Progenitor cell of endocrine pancreas (in vitro differentiated cells): ENCODE results near the gene RASA3. TPM values are rescaled to one million over a fixed set of nuclear protein-coding genes. Genes with fewer than 3 reads are reported as not detected.
"Not testable (repeated sequence)": the region's sequence is repeated elsewhere in the genome, so short reads cannot be mapped to it uniquely, and the experiment has no call there.

Experiments
- DNase-seq: peaks from one replicate; pipeline ENCODE4 v3.0.0; 2021; ENCODE audit warnings: low spot score; ENCODE audit not compliant: unreplicated experiment
- H3K27ac Mint-ChIP-seq: 2 replicates; pipeline ENCODE4 v1.8.0; 2021; ENCODE audit warnings: mild to moderate bottlenecking, moderate library complexity, mixed read lengths
- H3K27me3 Mint-ChIP-seq: 2 replicates; pipeline ENCODE4 v1.8.0; 2021; ENCODE audit warnings: mixed read lengths
- H3K36me3 Mint-ChIP-seq: 2 replicates; pipeline ENCODE4 v1.8.0; 2022; ENCODE audit warnings: mixed read lengths; ENCODE audit not compliant: insufficient read depth
- H3K4me1 Mint-ChIP-seq: 2 replicates; pipeline ENCODE4 v1.8.0; 2021; ENCODE audit warnings: low read depth, mixed read lengths
- H3K4me3 Mint-ChIP-seq: 2 replicates; pipeline ENCODE4 v1.8.0; 2021; ENCODE audit warnings: low read depth, mild to moderate bottlenecking, moderate library complexity, mixed read lengths
- H3K9me3 Mint-ChIP-seq: 2 replicates; pipeline ENCODE4 v1.8.0; 2021; ENCODE audit warnings: low read depth, mixed read lengths
- CTCF ChIP-seq: fragments of 200-600 bp; sonication (generic); IDR thresholded peaks from one replicate; pipeline ENCODE4 v1.5.0; 2021; ENCODE audit warnings: antibody characterized with exemption, mild to moderate bottlenecking; ENCODE audit not compliant: unreplicated experiment
- total RNA-seq: library from RNA; stranded (reverse); gene quantifications from 2 replicates; pipeline ENCODE4 v1.2.1, GENCODE V29; 2021

Gene RASA3
- total RNA-seq, 1 donor from 2014 or later: 6.3 TPM

- peak overlapping the region; percentile 94 for H3K27ac Mint-ChIP-seq
- H3K4me3 Mint-ChIP-seq: no peak overlapping the region
- peaks cover 2% of the 10 kb centered on the region for H3K27me3 Mint-ChIP-seq
- H3K36me3 Mint-ChIP-seq: no peaks in the 10 kb centered on the region
- no peak for TF ChIP-seq CTCF
- DNase-seq: no peak
- no peaks in the 10 kb centered on the region for H3K9me3 Mint-ChIP-seq
- peaks cover 25% of the 10 kb centered on the region for H3K4me1 Mint-ChIP-seq
Observed at GRCh38 chr13:114118086-114118485, 14.3 kb downstream of the RASA3 start.

- not testable (repeated sequence) for H3K4me3 Mint-ChIP-seq, H3K27me3 Mint-ChIP-seq, H3K27ac Mint-ChIP-seq, H3K9me3 Mint-ChIP-seq, DNase-seq, H3K36me3 Mint-ChIP-seq
- H3K4me1 Mint-ChIP-seq: peaks cover 28% of the 10 kb centered on the region
Observed at GRCh38 chr13:114117341-114117874, 15.0 kb downstream of the RASA3 start.

GRCh38 chr13:114116734-114117133, 15.7 kb downstream of the RASA3 start:
- H3K36me3 Mint-ChIP-seq: no peaks in the 10 kb centered on the region
- no peak overlapping the region for H3K4me3 Mint-ChIP-seq
- no peak for TF ChIP-seq CTCF
- H3K9me3 Mint-ChIP-seq: no peaks in the 10 kb centered on the region
- no peak for DNase-seq
- H3K27ac Mint-ChIP-seq: no peak overlapping the region
- H3K27me3 Mint-ChIP-seq: peaks cover 4% of the 10 kb centered on the region
- peaks cover 33% of the 10 kb centered on the region for H3K4me1 Mint-ChIP-seq

GRCh38 chr13:114115796-114116195, 16.6 kb downstream of the RASA3 start:
- Mint-ChIP-seq H3K27me3 (peaks cover 4% of the 10 kb centered on the region), H3K36me3 (no peaks in the 10 kb centered on the region), H3K4me3 (no peak overlapping the region), H3K4me1 (peaks cover 29% of the 10 kb centered on the region), H3K9me3 (no peaks in the 10 kb centered on the region), H3K27ac (no peak overlapping the region)
- no peak for DNase-seq
- TF ChIP-seq CTCF: no peak

GRCh38 chr13:114115191-114115671, 17.2 kb downstream of the RASA3 start:
- TF ChIP-seq CTCF: no peak

GRCh38 chr13:114114666-114115065, 17.8 kb downstream of the RASA3 start:
- not testable (repeated sequence) for DNase-seq, H3K4me3 Mint-ChIP-seq, H3K9me3 Mint-ChIP-seq, H3K27ac Mint-ChIP-seq, H3K36me3 Mint-ChIP-seq, H3K27me3 Mint-ChIP-seq
- peaks cover 26% of the 10 kb centered on the region for H3K4me1 Mint-ChIP-seq

More at GRCh38 chr13:114115191-114115671, 17.2 kb downstream of the RASA3 start:
- DNase-seq: no peak
- peaks cover 4% of the 10 kb centered on the region for H3K27me3 Mint-ChIP-seq
- H3K36me3 Mint-ChIP-seq: no peaks in the 10 kb centered on the region
- H3K9me3 Mint-ChIP-seq: no peaks in the 10 kb centered on the region
- no peak overlapping the region for H3K27ac Mint-ChIP-seq
- peaks cover 26% of the 10 kb centered on the region for H3K4me1 Mint-ChIP-seq
- no peak overlapping the region for H3K4me3 Mint-ChIP-seq
